ENCODE measurements around the gene IL23R. TPM values are rescaled to one million over a fixed set of nuclear protein-coding genes. Genes with fewer than 3 reads are reported as not detected.

The IL23R gene
- total RNA-seq, 1 experiment from 2014 or later = not detected

- no TSS peak for BruUV-seq (replicated peaks)
- in situ Hi-C loops (cut with HindIII; ENCODE audit: low pct_unique_long_range_greater_than_20kb, low sequenced_read_pairs) (no loop called here), intact Hi-C loops (cut with micrococcal nuclease; ENCODE audit: unreplicated experiment) (no loop called here)
- no peak for DNase-seq (ENCODE audit: low read depth, low spot score)
- Histone ChIP-seq H3K27me3 (ENCODE audit: control insufficient read depth, insufficient read depth, low read length) (no peaks in the 10 kb centered on the region), H3K4me1 (ENCODE audit: control insufficient read depth, insufficient read depth, low read length) (no peaks in the 10 kb centered on the region), H3K4me3 (ENCODE audit: low read depth in 2 of 2, low read length in 2 of 2) (no peak overlapping the region), H3K27ac (ENCODE audit: low read length) (no peak overlapping the region), H3K9me3 (ENCODE audit: control insufficient read depth, insufficient read depth, low read depth, low read length) (no peaks in the 10 kb centered on the region), H3K36me3 (ENCODE audit: control insufficient read depth, insufficient read depth, low read length) (no peaks in the 10 kb centered on the region)
- TF ChIP-seq TCF7L2 (IDR thresholded peaks at IDR 0.05; ENCODE audit: low read depth, low read length) (no peak), CTCF (IDR thresholded peaks at IDR 0.05) (no peak), REST (IDR thresholded peaks at IDR 0.05; ENCODE audit: insufficient read depth in 1 of 2, low read depth in 2 of 2, low read length in 1 of 2) (no peak), SIN3A (IDR thresholded peaks at IDR 0.05; ENCODE audit: borderline replicate concordance, insufficient read depth, low read depth, low read length) (no peak), POLR2AphosphoS5 (IDR thresholded peaks at IDR 0.05; ENCODE audit: low read depth, low read length) (no peak)
- no peak for ATAC-seq
- POLR2A ChIA-PET = no interaction called here
- CTCF ChIA-PET = interaction anchor here (0.6 kb wide), 1 partner anchor 40 kb away, joined by 3 read pairs; no protein-coding TSS in a partner anchor
Measured at GRCh38 chr1:67256291-67257172, 90.3 kb downstream of the IL23R start.

- H3K9me3 ChIP-seq (ENCODE audit: control insufficient read depth, insufficient read depth, low read depth, low read length) = no peaks in the 10 kb centered on the region
- no peak overlapping the region for H3K27ac ChIP-seq (ENCODE audit: low read length)
- no peaks in the 10 kb centered on the region for H3K36me3 ChIP-seq (ENCODE audit: control insufficient read depth, insufficient read depth, low read length)
- no peak overlapping the region for H3K4me3 ChIP-seq (ENCODE audit: low read depth in 2 of 2, low read length in 2 of 2)
- no peaks in the 10 kb centered on the region for H3K4me1 ChIP-seq (ENCODE audit: control insufficient read depth, insufficient read depth, low read length)
- TF ChIP-seq SIN3A (IDR thresholded peaks at IDR 0.05; ENCODE audit: borderline replicate concordance, insufficient read depth, low read depth, low read length) (no peak), POLR2AphosphoS5 (IDR thresholded peaks at IDR 0.05; ENCODE audit: low read depth, low read length) (no peak), CTCF (IDR thresholded peaks at IDR 0.05) (no peak), REST (IDR thresholded peaks at IDR 0.05; ENCODE audit: insufficient read depth in 1 of 2, low read depth in 2 of 2, low read length in 1 of 2) (no peak), TCF7L2 (IDR thresholded peaks at IDR 0.05; ENCODE audit: low read depth, low read length) (no peak)
- BruUV-seq (replicated peaks) = no TSS peak
- intact Hi-C loops (cut with micrococcal nuclease; ENCODE audit: unreplicated experiment) = no loop called here
- ChIA-PET CTCF (no interaction called here), POLR2A (no interaction called here)
- DNase-seq (ENCODE audit: low read depth, low spot score) (no peak), ATAC-seq (no peak)
- no peaks in the 10 kb centered on the region for H3K27me3 ChIP-seq (ENCODE audit: control insufficient read depth, insufficient read depth, low read length)
- in situ Hi-C loops (cut with HindIII; ENCODE audit: low pct_unique_long_range_greater_than_20kb, low sequenced_read_pairs) = no loop called here
Measured at GRCh38 chr1:67257173-67257535, 90.9 kb downstream of the IL23R start.
